HG02763 (cell line): Measurements from ENCODE around the gene FBXW4.
"Not testable (repeated sequence)": the region's sequence is repeated elsewhere in the genome, so short reads cannot be mapped to it uniquely, and the experiment has no call there.

Experiments
- ATAC-seq: cut with Tn5 transposase; IDR thresholded peaks from one replicate; pipeline ENCODE4 v1.9.1; 2021; ENCODE audit warnings: mild to moderate bottlenecking, moderate library complexity; ENCODE audit not compliant: unreplicated experiment

FBXW4 gene

GRCh38 chr10:101658975-101659374, 36.0 kb downstream of the FBXW4 start:
- ATAC-seq = no peak

GRCh38 chr10:101656890-101657289, 38.1 kb downstream of the FBXW4 start:
- no peak for ATAC-seq

- ATAC-seq = no peak
These were observed 39.4 kb downstream of the FBXW4 start for GRCh38 chr10:101655570-101655969.

- no peak for ATAC-seq
These were observed 41.4 kb downstream of the FBXW4 start for GRCh38 chr10:101653536-101653935.

- ATAC-seq = no peak
These were observed 43.6 kb downstream of the FBXW4 start for GRCh38 chr10:101651336-101651735.

GRCh38 chr10:101650863-101651262, 44.1 kb downstream of the FBXW4 start:
- ATAC-seq = no peak

- ATAC-seq = no peak
These were observed 45.4 kb downstream of the FBXW4 start for GRCh38 chr10:101649525-101650085.

GRCh38 chr10:101647255-101647654, 47.7 kb downstream of the FBXW4 start:
- no peak for ATAC-seq

GRCh38 chr10:101646364-101646763, 48.6 kb downstream of the FBXW4 start:
- no peak for ATAC-seq

- ATAC-seq = no peak
These were observed 49.3 kb downstream of the FBXW4 start for GRCh38 chr10:101645659-101646058.

- no peak for ATAC-seq
These were observed 51.0 kb downstream of the FBXW4 start for GRCh38 chr10:101644002-101644401.

- ATAC-seq = no peak
These were observed 51.4 kb downstream of the FBXW4 start for GRCh38 chr10:101643546-101643945.

GRCh38 chr10:101639141-101639900, 55.6 kb downstream of the FBXW4 start:
- no peak for ATAC-seq

- ATAC-seq = not testable (repeated sequence)
These were observed 61.5 kb downstream of the FBXW4 start for GRCh38 chr10:101633510-101633909.

- no peak for ATAC-seq
These were observed 63.0 kb downstream of the FBXW4 start for GRCh38 chr10:101631821-101632475.

GRCh38 chr10:101630633-101630920, 64.4 kb downstream of the FBXW4 start:
- no peak for ATAC-seq

- no peak for ATAC-seq
These were observed 64.9 kb downstream of the FBXW4 start for GRCh38 chr10:101629837-101630632.

- no peak for ATAC-seq
These were observed 69.1 kb downstream of the FBXW4 start for GRCh38 chr10:101625821-101626412.

- ATAC-seq = no peak
These were observed 70.4 kb downstream of the FBXW4 start for GRCh38 chr10:101624526-101625102.

- no peak for ATAC-seq
These were observed 71.4 kb downstream of the FBXW4 start for GRCh38 chr10:101623528-101623927.

GRCh38 chr10:101619983-101620382, 75.0 kb downstream of the FBXW4 start:
- no peak for ATAC-seq
